Duodenal mucosa (tissue), 2 donors: ENCODE results near the gene CYSLTR2.
"Not testable (repeated sequence)": the region's sequence is repeated elsewhere in the genome, so short reads cannot be mapped to it uniquely, and the experiment has no call there.

Source experiments
- H3K27ac ChIP-seq: one replicate; pipeline ENCODE4 v1.7.0; 2013; ENCODE audit warnings: low read depth, low read length
- H3K27me3 ChIP-seq, 2 donors: one replicate each; pipeline ENCODE4 v1.7.0; 2013; ENCODE audit warnings: low read length in 2 of 2, control low read depth in 1 of 2; ENCODE audit not compliant: insufficient read depth in 2 of 2, control insufficient read depth in 1 of 2
- H3K36me3 ChIP-seq, 2 donors: one replicate each; pipeline ENCODE4 v1.7.0; 2013; ENCODE audit warnings: low read length in 2 of 2, control low read depth in 1 of 2; ENCODE audit not compliant: insufficient read depth in 2 of 2, control insufficient read depth in 1 of 2
- H3K4me1 ChIP-seq, 2 donors: one replicate each; pipeline ENCODE4 v1.7.0; 2013; ENCODE audit warnings: low read length in 2 of 2, control low read depth in 1 of 2; ENCODE audit not compliant: insufficient read depth in 2 of 2, control insufficient read depth in 1 of 2
- H3K4me3 ChIP-seq, 2 donors: one replicate each; pipeline ENCODE4 v1.7.0; 2013; ENCODE audit warnings: low read length in 2 of 2, low read depth in 1 of 2
- H3K9ac ChIP-seq, 2 donors: one replicate each; pipeline ENCODE4 v1.7.0; 2013; ENCODE audit warnings: low read length in 2 of 2, low read depth in 1 of 2
- H3K9me3 ChIP-seq, 2 donors: one replicate each; pipeline ENCODE4 v1.7.0; 2013; ENCODE audit warnings: low read length in 2 of 2, control low read depth in 1 of 2; ENCODE audit not compliant: control insufficient read depth in 1 of 2

CYSLTR2 gene

GRCh38 chr13:48660361-48661076, 6.8 kb downstream of the CYSLTR2 start:
- Histone ChIP-seq H3K9me3 (no peaks in the 10 kb centered on the region), H3K27ac (no peak overlapping the region)

GRCh38 chr13:48661107-48661506, 7.4 kb downstream of the CYSLTR2 start:
- H3K36me3 ChIP-seq: no peaks in the 10 kb centered on the region
- H3K4me3 ChIP-seq: no peak overlapping the region
- H3K9ac ChIP-seq: no peak overlapping the region
- H3K27me3 ChIP-seq: no peaks in the 10 kb centered on the region
- no peak overlapping the region for H3K27ac ChIP-seq
- no peaks in the 10 kb centered on the region for H3K9me3 ChIP-seq
- H3K4me1 ChIP-seq: no peaks in the 10 kb centered on the region

More at GRCh38 chr13:48660361-48661076, 6.8 kb downstream of the CYSLTR2 start:
- H3K36me3 ChIP-seq: no peaks in the 10 kb centered on the region
- H3K4me1 ChIP-seq: no peaks in the 10 kb centered on the region
- no peak overlapping the region for H3K4me3 ChIP-seq
- no peak overlapping the region for H3K9ac ChIP-seq
- no peaks in the 10 kb centered on the region for H3K27me3 ChIP-seq

- Histone ChIP-seq H3K36me3 (no peaks in the 10 kb centered on the region), H3K27ac (no peak overlapping the region), H3K4me1 (no peaks in the 10 kb centered on the region), H3K4me3 (no peak overlapping the region), H3K9ac (no peak overlapping the region), H3K27me3 (no peaks in the 10 kb centered on the region), H3K9me3 (no peaks in the 10 kb centered on the region)
These were observed 8.5 kb downstream of the CYSLTR2 start for GRCh38 chr13:48662226-48662625.

GRCh38 chr13:48667136-48667535, 13.4 kb downstream of the CYSLTR2 start:
- Histone ChIP-seq H3K27me3 (no peaks in the 10 kb centered on the region), H3K9me3 (peaks cover 0 to 3% of the 10 kb centered on the region in 2 donors), H3K4me3 (no peak overlapping the region), H3K9ac (no peak overlapping the region), H3K27ac (no peak overlapping the region), H3K36me3 (no peaks in the 10 kb centered on the region), H3K4me1 (no peaks in the 10 kb centered on the region)

- not testable (repeated sequence) for H3K27ac ChIP-seq, H3K4me1 ChIP-seq, H3K36me3 ChIP-seq, H3K27me3 ChIP-seq, H3K4me3 ChIP-seq, H3K9me3 ChIP-seq, H3K9ac ChIP-seq
These were observed 17.7 kb downstream of the CYSLTR2 start for GRCh38 chr13:48671421-48671820.

GRCh38 chr13:48675247-48675646, 21.5 kb downstream of the CYSLTR2 start:
- Histone ChIP-seq H3K4me1 (peaks cover 0 to 4% of the 10 kb centered on the region in 2 donors), H3K4me3 (no peak overlapping the region), H3K9ac (no peak overlapping the region), H3K27ac (no peak overlapping the region), H3K36me3 (no peaks in the 10 kb centered on the region), H3K9me3 (peaks cover 0 to 3% of the 10 kb centered on the region in 2 donors), H3K27me3 (no peaks in the 10 kb centered on the region)

GRCh38 chr13:48678316-48678715, 24.6 kb downstream of the CYSLTR2 start:
- H3K4me3 ChIP-seq: no peak overlapping the region
- no peaks in the 10 kb centered on the region for H3K27me3 ChIP-seq
- H3K9me3 ChIP-seq: no peaks in the 10 kb centered on the region
- H3K27ac ChIP-seq: no peak overlapping the region
- H3K4me1 ChIP-seq: peaks cover 0 to 4% of the 10 kb centered on the region in 2 donors
- H3K36me3 ChIP-seq: no peaks in the 10 kb centered on the region
- no peak overlapping the region for H3K9ac ChIP-seq

- H3K9me3 ChIP-seq: no peaks in the 10 kb centered on the region
- H3K9ac ChIP-seq: no peak overlapping the region
- no peaks in the 10 kb centered on the region for H3K27me3 ChIP-seq
- peaks cover 0 to 4% of the 10 kb centered on the region in 2 donors for H3K4me1 ChIP-seq
- H3K36me3 ChIP-seq: no peaks in the 10 kb centered on the region
- H3K27ac ChIP-seq: no peak overlapping the region
- no peak overlapping the region for H3K4me3 ChIP-seq
These were observed 26.4 kb downstream of the CYSLTR2 start for GRCh38 chr13:48679941-48680680.

GRCh38 chr13:48680756-48681392, 27.1 kb downstream of the CYSLTR2 start:
- no peaks in the 10 kb centered on the region for H3K27me3 ChIP-seq
- H3K4me1 ChIP-seq: peaks cover 0 to 4% of the 10 kb centered on the region in 2 donors
- no peaks in the 10 kb centered on the region for H3K36me3 ChIP-seq
- H3K4me3 ChIP-seq: no peak overlapping the region
- H3K9ac ChIP-seq: no peak overlapping the region
- no peaks in the 10 kb centered on the region for H3K9me3 ChIP-seq
- H3K27ac ChIP-seq: no peak overlapping the region

- Histone ChIP-seq H3K4me1 (peaks cover 0 to 4% of the 10 kb centered on the region in 2 donors), H3K9me3 (no peaks in the 10 kb centered on the region), H3K27me3 (no peaks in the 10 kb centered on the region), H3K4me3 (no peak overlapping the region), H3K9ac (no peak overlapping the region), H3K27ac (no peak overlapping the region), H3K36me3 (no peaks in the 10 kb centered on the region)
These were observed 28.2 kb downstream of the CYSLTR2 start for GRCh38 chr13:48681905-48682304.
